MM.1S (cell line): ENCODE results near the gene BCAS3.
A peak's percentile ranks its signal among the peaks of the same experiment; 100 is the strongest.

ENCODE experiments used
- DNase-seq: peaks from one replicate; pipeline ENCODE4 v3.0.0-alpha.2; 2015
- H2AFZ ChIP-seq: fragments of 300-600 bp; sonication (generic); 2 replicates; pipeline ENCODE4 v1.6.0; 2016; ENCODE audit warnings: antibody characterized with exemption, low read length
- H3F3A ChIP-seq: fragments of 300-600 bp; sonication (generic); 2 replicates; pipeline ENCODE4 v1.6.1; 2016; ENCODE audit warnings: mild to moderate bottlenecking, antibody characterized with exemption, low read length, moderate library complexity, mixed read lengths; ENCODE audit not compliant: insufficient read depth
- H3K27ac ChIP-seq: fragments of 300-600 bp; sonication (generic); 2 replicates; pipeline ENCODE4 v1.5.1; 2016; ENCODE audit warnings: mild to moderate bottlenecking, low read length
- H3K27me3 ChIP-seq: fragments of 300-600 bp; sonication (generic); replicated peaks from 2 replicates; pipeline ENCODE4 v1.6.0; 2016; ENCODE audit warnings: low read length; ENCODE audit not compliant: insufficient read depth
- H3K36me3 ChIP-seq: fragments of 300-600 bp; sonication (generic); replicated peaks from 2 replicates; pipeline ENCODE4 v1.6.1; 2016; ENCODE audit warnings: mild to moderate bottlenecking, low read length, mixed read lengths; ENCODE audit not compliant: insufficient read depth
- H3K4me1 ChIP-seq: fragments of 300-600 bp; sonication (generic); 2 replicates; pipeline ENCODE4 v1.6.1; 2016; ENCODE audit warnings: low read length, mixed read lengths
- H3K4me2 ChIP-seq: fragments of 300-600 bp; sonication (generic); 2 replicates; pipeline ENCODE4 v1.6.0; 2016; ENCODE audit warnings: low read depth, low read length
- H3K4me3 ChIP-seq: fragments of 300-600 bp; sonication (generic); 2 replicates; pipeline ENCODE4 v1.5.1; 2016; ENCODE audit warnings: low read length, mixed read lengths
- H3K79me2 ChIP-seq: fragments of 300-600 bp; sonication (generic); 2 replicates; pipeline ENCODE4 v1.6.1; 2016; ENCODE audit warnings: mixed run types, low read length, mixed read lengths
- H3K9ac ChIP-seq: fragments of 300-600 bp; sonication (generic); 2 replicates; pipeline ENCODE4 v1.6.1; 2016; ENCODE audit warnings: low read length, mixed read lengths
- H3K9me2 ChIP-seq: fragments of 300-600 bp; sonication (generic); replicated peaks from 2 replicates; pipeline ENCODE4 v1.6.1; 2016; ENCODE audit warnings: mild to moderate bottlenecking, low read length, mixed read lengths; ENCODE audit not compliant: insufficient read depth
- H3K9me3 ChIP-seq: fragments of 300-600 bp; sonication (generic); replicated peaks from 2 replicates; pipeline ENCODE4 v1.6.1; 2016; ENCODE audit warnings: mild to moderate bottlenecking, low read length, mixed read lengths; ENCODE audit not compliant: insufficient read depth
- H4K20me1 ChIP-seq: fragments of 300-600 bp; sonication (generic); 2 replicates; pipeline ENCODE4 v1.6.1; 2016; ENCODE audit warnings: mild to moderate bottlenecking, low read length, moderate library complexity, mixed read lengths; ENCODE audit not compliant: insufficient read depth
- CTCF ChIP-seq: fragments of 300-600 bp; sonication (generic); IDR thresholded peaks from 2 replicates; pipeline ENCODE4 v1.5.1; 2016; ENCODE audit warnings: antibody characterized with exemption, low read length, mixed read lengths
- EZH2 ChIP-seq: fragments of 300-600 bp; sonication (generic); optimal IDR thresholded peaks from 2 replicates; pipeline ENCODE3; 2017; ENCODE audit warnings: low read depth, mild to moderate bottlenecking, antibody characterized with exemption, low read length, mixed read lengths
- EZH2phosphoT487 ChIP-seq: fragments of 300-600 bp; sonication (generic); IDR thresholded peaks from 2 replicates; pipeline ENCODE4 v1.6.1; 2018; ENCODE audit warnings: antibody characterized with exemption, low read length

Gene BCAS3

GRCh38 chr17:61221181-61221580, 543.5 kb downstream of the BCAS3 start:
- Histone ChIP-seq H3F3A (peaks cover 5% of the 10 kb centered on the region), H3K4me3 (no peak overlapping the region), H2AFZ (no peak overlapping the region), H3K9me3 (no peaks in the 10 kb centered on the region), H3K9me2 (no peaks in the 10 kb centered on the region), H3K36me3 (no peaks in the 10 kb centered on the region), H3K27ac (no peak overlapping the region; the same call in 1 of the 2 replicates), H4K20me1 (no peaks in the 10 kb centered on the region), H3K9ac (no peak overlapping the region), H3K4me1 (peaks cover 30% of the 10 kb centered on the region), H3K27me3 (no peaks in the 10 kb centered on the region), H3K79me2 (no peaks in the 10 kb centered on the region), H3K4me2 (peak overlapping the region; percentile 0; the same call in 1 of the 2 replicates)
- no peak for DNase-seq
- TF ChIP-seq EZH2 (no peak), EZH2phosphoT487 (no peak), CTCF (no peak)

- no peaks in the 10 kb centered on the region for H3K9me2 ChIP-seq
- no peaks in the 10 kb centered on the region for H3K79me2 ChIP-seq
- no peak overlapping the region for H3K9ac ChIP-seq
- peaks cover 5% of the 10 kb centered on the region for H3F3A ChIP-seq
- peaks cover 30% of the 10 kb centered on the region for H3K4me1 ChIP-seq
- H3K4me2 ChIP-seq, result peak overlapping the region; percentile 0; the same call in 1 of the 2 replicates
- no peaks in the 10 kb centered on the region for H4K20me1 ChIP-seq
- H3K36me3 ChIP-seq, result no peaks in the 10 kb centered on the region
- DNase-seq, result peak; percentile 9
- H3K4me3 ChIP-seq, result no peak overlapping the region
- no peaks in the 10 kb centered on the region for H3K9me3 ChIP-seq
- H3K27ac ChIP-seq, result no peak overlapping the region; the same call in 1 of the 2 replicates
- H3K27me3 ChIP-seq, result no peaks in the 10 kb centered on the region
- no peak overlapping the region for H2AFZ ChIP-seq
- TF ChIP-seq EZH2phosphoT487 (no peak), EZH2 (no peak), CTCF (no peak)
Observed at GRCh38 chr17:61221597-61222471, 544.2 kb downstream of the BCAS3 start.

GRCh38 chr17:61223725-61224124, 546.1 kb downstream of the BCAS3 start:
- H3K79me2 ChIP-seq, result no peaks in the 10 kb centered on the region
- no peaks in the 10 kb centered on the region for H4K20me1 ChIP-seq
- H3K4me2 ChIP-seq, result no peak overlapping the region
- H2AFZ ChIP-seq, result no peak overlapping the region
- no peak overlapping the region for H3K4me3 ChIP-seq
- no peak overlapping the region for H3K9ac ChIP-seq
- no peaks in the 10 kb centered on the region for H3K36me3 ChIP-seq
- DNase-seq, result no peak
- peaks cover 20% of the 10 kb centered on the region for H3K4me1 ChIP-seq
- H3K27me3 ChIP-seq, result no peaks in the 10 kb centered on the region
- TF ChIP-seq EZH2 (no peak), CTCF (no peak), EZH2phosphoT487 (no peak)
- H3K27ac ChIP-seq, result no peak overlapping the region
- H3K9me2 ChIP-seq, result no peaks in the 10 kb centered on the region
- peaks cover 5% of the 10 kb centered on the region for H3F3A ChIP-seq
- no peaks in the 10 kb centered on the region for H3K9me3 ChIP-seq
